Effector memory CD8-positive, alpha-beta T cell (primary cell): ENCODE measurements around the gene CCT2.
"Not testable (repeated sequence)": the region's sequence is repeated elsewhere in the genome, so short reads cannot be mapped to it uniquely, and the experiment has no call there.

Experiments used
- ATAC-seq: fragments of 150-1000 bp; cut with Tn5 transposase; replicated peaks from 2 replicates; pipeline ENCODE4 v1.10.0; 2021; ENCODE audit warnings: mild to moderate bottlenecking, moderate library complexity
- DNase-seq, 3 experiments: peaks; one replicate each; pipeline ENCODE4 v3.0.0; 2021
- H3K27ac Mint-ChIP-seq, 2 donors: one replicate each; pipeline ENCODE4 v1.8.0; 2022; ENCODE audit warnings: mild to moderate bottlenecking in 2 of 2, mixed read lengths in 2 of 2, moderate library complexity in 2 of 2
- H3K27me3 Mint-ChIP-seq, 2 donors: one replicate each; pipeline ENCODE4 v1.8.0; 2022; ENCODE audit warnings: mixed read lengths in 2 of 2
- H3K36me3 Mint-ChIP-seq: one replicate; pipeline ENCODE4 v1.8.0; 2022; ENCODE audit warnings: mild to moderate bottlenecking, moderate library complexity, mixed read lengths; ENCODE audit not compliant: insufficient read depth
- H3K4me1 Mint-ChIP-seq, 2 donors: one replicate each; pipeline ENCODE4 v1.8.0; 2022; ENCODE audit warnings: low read depth in 2 of 2, mixed read lengths in 2 of 2
- H3K4me3 Mint-ChIP-seq, 2 donors: one replicate each; pipeline ENCODE4 v1.8.0; 2022; ENCODE audit warnings: mild to moderate bottlenecking in 2 of 2, mixed read lengths in 2 of 2, moderate library complexity in 2 of 2
- H3K9me3 Mint-ChIP-seq, 2 donors: one replicate each; pipeline ENCODE4 v1.8.0; 2022; ENCODE audit warnings: mixed read lengths in 2 of 2

The CCT2 gene

DNA sequence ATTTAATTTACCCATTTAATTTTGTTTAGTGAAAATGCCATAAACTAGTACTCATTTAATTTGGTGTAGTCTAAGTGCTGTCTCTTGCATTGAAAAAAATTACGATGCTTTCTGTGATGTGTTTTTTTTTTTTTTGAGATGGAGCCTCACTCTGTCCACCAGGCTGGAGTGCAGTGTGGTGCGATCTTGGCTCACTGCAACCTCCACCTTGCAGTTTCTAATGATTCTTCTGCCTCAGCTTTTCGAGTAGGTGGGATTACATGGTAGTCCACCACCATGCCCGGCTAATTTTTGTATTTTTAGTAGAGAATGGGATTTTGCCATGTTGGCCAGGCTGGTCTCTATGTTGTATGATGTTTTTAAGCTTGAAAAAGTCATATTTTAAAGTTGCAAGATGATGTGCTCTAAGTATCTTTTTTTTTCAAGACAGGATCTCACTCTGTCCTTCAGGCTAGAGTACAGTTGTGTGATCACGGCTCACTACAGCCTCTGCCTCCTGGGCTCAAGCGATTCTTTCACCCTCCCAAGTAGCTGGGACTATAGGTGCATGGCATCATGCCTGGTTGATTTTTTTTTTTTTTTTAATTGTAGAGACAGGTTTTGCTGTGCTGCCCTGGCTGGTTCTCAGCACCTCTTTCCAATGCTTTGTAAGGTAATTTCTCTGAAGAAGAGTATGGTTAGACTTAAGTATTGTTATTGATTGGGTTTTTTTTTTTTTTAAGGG, 16.9 kb downstream of the CCT2 start:
- Mint-ChIP-seq H3K36me3 (peaks cover 64% of the 10 kb centered on the region), H3K4me1 (no peaks in the 10 kb centered on the region), H3K4me3 (no peak overlapping the region), H3K27ac (no peak overlapping the region), H3K27me3 (no peaks in the 10 kb centered on the region), H3K9me3 (no peaks in the 10 kb centered on the region)
- no peak for DNase-seq
- no peak for ATAC-seq

DNA sequence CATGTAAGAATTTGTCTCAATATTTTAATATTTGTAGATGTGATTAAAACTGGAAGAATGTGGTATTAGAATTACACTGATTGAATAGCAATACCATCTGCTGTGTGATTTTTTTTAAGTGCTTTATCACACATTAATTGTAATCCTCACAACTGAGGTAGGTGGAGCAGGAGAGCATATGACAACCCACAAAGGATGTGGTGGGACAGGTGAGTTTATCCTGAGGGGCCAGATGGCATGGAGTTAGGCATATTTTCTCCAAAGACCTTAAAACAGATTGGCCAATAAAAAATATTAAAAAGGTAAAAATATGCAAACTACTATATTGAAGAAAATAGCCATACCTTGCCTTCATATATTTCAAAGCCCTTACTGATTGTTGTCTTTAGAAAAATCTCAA, 17.7 kb downstream of the CCT2 start:
- Mint-ChIP-seq H3K4me1 (no peaks in the 10 kb centered on the region), H3K27me3 (no peaks in the 10 kb centered on the region), H3K4me3 (no peak overlapping the region), H3K36me3 (peaks cover 56% of the 10 kb centered on the region), H3K9me3 (no peaks in the 10 kb centered on the region), H3K27ac (no peak overlapping the region)
- DNase-seq (no peak), ATAC-seq (no peak)

DNA sequence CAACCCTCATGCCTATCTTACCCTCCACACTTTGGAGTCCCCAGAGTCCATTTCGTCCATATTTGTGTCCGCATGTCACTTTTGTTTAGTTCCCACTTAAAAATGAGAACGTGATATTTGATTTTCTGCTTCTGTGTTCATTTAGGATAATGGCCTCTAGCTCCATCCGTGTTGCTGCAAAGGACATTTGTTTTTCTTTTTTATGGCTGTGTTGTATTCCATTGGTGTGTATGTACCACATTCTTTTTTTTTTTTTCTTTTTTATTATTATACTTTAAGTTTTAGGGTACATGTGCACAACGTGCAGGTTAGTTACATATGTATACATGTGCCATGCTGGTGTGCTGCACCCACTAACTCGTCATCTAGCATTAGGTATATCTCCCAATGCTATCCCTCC, 18.3 kb downstream of the CCT2 start:
- H3K36me3 Mint-ChIP-seq = peaks cover 50% of the 10 kb centered on the region
- H3K9me3 Mint-ChIP-seq, ATAC-seq, DNase-seq, H3K27me3 Mint-ChIP-seq, H3K4me1 Mint-ChIP-seq, H3K4me3 Mint-ChIP-seq, H3K27ac Mint-ChIP-seq: not testable (repeated sequence)

DNA sequence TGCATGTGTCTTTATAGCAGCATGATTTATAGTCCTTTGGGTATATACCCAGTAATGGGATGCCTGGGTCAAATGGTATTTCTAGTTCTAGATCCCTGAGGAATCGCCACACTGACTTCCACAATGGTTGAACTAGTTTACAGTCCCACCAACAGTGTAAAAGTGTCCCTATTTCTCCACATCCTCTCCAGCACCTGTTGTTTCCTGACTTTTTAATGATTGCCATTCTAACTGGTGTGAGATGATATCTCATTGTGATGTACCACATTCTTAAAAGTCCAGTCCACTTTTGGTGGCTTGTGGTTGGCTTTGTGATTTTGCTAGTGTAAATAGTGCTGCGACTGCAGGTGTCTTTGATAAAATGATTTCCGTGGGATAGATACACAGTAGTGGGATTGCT, 19.0 kb downstream of the CCT2 start:
- not testable (repeated sequence) for H3K27ac Mint-ChIP-seq, DNase-seq, H3K27me3 Mint-ChIP-seq, H3K4me3 Mint-ChIP-seq, H3K9me3 Mint-ChIP-seq, H3K4me1 Mint-ChIP-seq, ATAC-seq
- peaks cover 43% of the 10 kb centered on the region for H3K36me3 Mint-ChIP-seq

- no peak overlapping the region for H3K4me3 Mint-ChIP-seq
- H3K27ac Mint-ChIP-seq = no peak overlapping the region
- H3K27me3 Mint-ChIP-seq = peaks cover 0 to 10% of the 10 kb centered on the region in 2 donors
- no peak for DNase-seq
- H3K9me3 Mint-ChIP-seq = no peaks in the 10 kb centered on the region
- ATAC-seq = no peak
- H3K36me3 Mint-ChIP-seq = peaks cover 6% of the 10 kb centered on the region
- no peaks in the 10 kb centered on the region for H3K4me1 Mint-ChIP-seq
Observed at GRCh38 chr12:69608114-69608513, 22.9 kb downstream of the CCT2 start.

- no peaks in the 10 kb centered on the region for H3K9me3 Mint-ChIP-seq
- H3K4me3 Mint-ChIP-seq = no peak overlapping the region
- no peaks in the 10 kb centered on the region for H3K4me1 Mint-ChIP-seq
- H3K36me3 Mint-ChIP-seq = no peaks in the 10 kb centered on the region
- DNase-seq (no peak), ATAC-seq (no peak)
- H3K27ac Mint-ChIP-seq = no peak overlapping the region
- peaks cover 1 to 17% of the 10 kb centered on the region in 2 donors for H3K27me3 Mint-ChIP-seq
Observed at GRCh38 chr12:69610126-69610525, 24.9 kb downstream of the CCT2 start.

- DNase-seq (no peak), ATAC-seq (no peak)
- H3K9me3 Mint-ChIP-seq = no peaks in the 10 kb centered on the region
- no peaks in the 10 kb centered on the region for H3K36me3 Mint-ChIP-seq
- H3K4me3 Mint-ChIP-seq = no peak within 1 kb of the TSS
- H3K27me3 Mint-ChIP-seq = peaks cover 7 to 23% of the 10 kb centered on the region in 2 donors
- peaks cover 0 to 1% of the 10 kb centered on the region in 2 donors for H3K4me1 Mint-ChIP-seq
- H3K27ac Mint-ChIP-seq = no peak within 1 kb of the TSS
Observed at GRCh38 chr12:69610729-69611128, 25.5 kb downstream of the CCT2 start, which contains the start of gene LRRC10. TSS of gene LRRC10 (minus strand) at chr12:69610907. CDS start at chr12:69610838, 69 bp downstream.

GRCh38 chr12:69613351-69613750, 28.1 kb downstream of the CCT2 start:
- H3K27ac Mint-ChIP-seq = no peak overlapping the region
- no peak for DNase-seq

GRCh38 chr12:69616025-69616424, 30.8 kb downstream of the CCT2 start:
- Mint-ChIP-seq H3K4me1 (peaks cover 0 to 2% of the 10 kb centered on the region in 2 donors), H3K4me3 (no peak overlapping the region), H3K9me3 (no peaks in the 10 kb centered on the region), H3K27me3 (peaks cover 40 to 51% of the 10 kb centered on the region in 2 donors), H3K36me3 (no peaks in the 10 kb centered on the region), H3K27ac (no peak overlapping the region)
- DNase-seq = no peak
- no peak for ATAC-seq

More at GRCh38 chr12:69613351-69613750, 28.1 kb downstream of the CCT2 start:
- peaks cover 0 to 2% of the 10 kb centered on the region in 2 donors for H3K4me1 Mint-ChIP-seq
- no peak overlapping the region for H3K4me3 Mint-ChIP-seq
- H3K9me3 Mint-ChIP-seq = no peaks in the 10 kb centered on the region
- ATAC-seq = no peak
- no peaks in the 10 kb centered on the region for H3K36me3 Mint-ChIP-seq
- peaks cover 26 to 49% of the 10 kb centered on the region in 2 donors for H3K27me3 Mint-ChIP-seq

- Mint-ChIP-seq H3K27ac (no peak overlapping the region), H3K4me1 (peaks cover 0 to 4% of the 10 kb centered on the region in 2 donors), H3K9me3 (no peaks in the 10 kb centered on the region), H3K36me3 (no peaks in the 10 kb centered on the region), H3K4me3 (no peak overlapping the region), H3K27me3 (peaks cover 54 to 72% of the 10 kb centered on the region in 2 donors)
- DNase-seq (no peak), ATAC-seq (no peak)
Observed at GRCh38 chr12:69619050-69619449, 33.8 kb downstream of the CCT2 start.

GRCh38 chr12:69620077-69620476, 34.8 kb downstream of the CCT2 start:
- Mint-ChIP-seq H3K27ac (no peak overlapping the region), H3K4me3 (no peak overlapping the region), H3K9me3 (no peaks in the 10 kb centered on the region), H3K36me3 (no peaks in the 10 kb centered on the region), H3K27me3 (peaks cover 53 to 81% of the 10 kb centered on the region in 2 donors), H3K4me1 (peaks cover 0 to 4% of the 10 kb centered on the region in 2 donors)
- ATAC-seq (no peak), DNase-seq (no peak)

- H3K4me1 Mint-ChIP-seq = peaks cover 0 to 2% of the 10 kb centered on the region in 2 donors
- H3K27me3 Mint-ChIP-seq = peaks cover 48 to 81% of the 10 kb centered on the region in 2 donors
- DNase-seq (no peak), ATAC-seq (no peak)
- no peak overlapping the region for H3K27ac Mint-ChIP-seq
- no peaks in the 10 kb centered on the region for H3K9me3 Mint-ChIP-seq
- no peaks in the 10 kb centered on the region for H3K36me3 Mint-ChIP-seq
- no peak overlapping the region for H3K4me3 Mint-ChIP-seq
Observed at GRCh38 chr12:69620921-69621320, 35.7 kb downstream of the CCT2 start.

DNA sequence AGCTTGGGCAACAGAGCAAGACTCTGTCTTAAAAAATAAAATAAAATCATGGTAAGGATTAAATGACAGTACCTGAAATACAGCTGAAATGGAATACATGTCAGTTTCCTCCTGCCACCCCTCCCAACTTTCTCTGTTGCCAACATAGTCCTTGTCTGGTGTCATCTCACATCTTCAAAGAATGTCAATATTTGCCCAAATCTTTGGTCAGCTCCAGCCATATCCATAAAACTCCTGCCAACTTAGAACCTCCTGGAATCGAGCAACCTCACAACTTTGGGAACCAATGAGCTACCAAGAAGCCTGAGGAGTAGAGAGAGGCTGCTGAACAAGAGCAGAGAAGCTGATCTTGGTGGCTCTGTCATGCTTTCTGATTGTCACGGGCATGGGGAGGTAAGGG, 36.3 kb downstream of the CCT2 start:
- Mint-ChIP-seq H3K27me3 (peaks cover 51 to 81% of the 10 kb centered on the region in 2 donors), H3K4me3 (no peak overlapping the region), H3K9me3 (no peaks in the 10 kb centered on the region), H3K27ac (no peak overlapping the region), H3K36me3 (no peaks in the 10 kb centered on the region), H3K4me1 (peaks cover 0 to 2% of the 10 kb centered on the region in 2 donors)
- ATAC-seq (no peak), DNase-seq (no peak)

DNA sequence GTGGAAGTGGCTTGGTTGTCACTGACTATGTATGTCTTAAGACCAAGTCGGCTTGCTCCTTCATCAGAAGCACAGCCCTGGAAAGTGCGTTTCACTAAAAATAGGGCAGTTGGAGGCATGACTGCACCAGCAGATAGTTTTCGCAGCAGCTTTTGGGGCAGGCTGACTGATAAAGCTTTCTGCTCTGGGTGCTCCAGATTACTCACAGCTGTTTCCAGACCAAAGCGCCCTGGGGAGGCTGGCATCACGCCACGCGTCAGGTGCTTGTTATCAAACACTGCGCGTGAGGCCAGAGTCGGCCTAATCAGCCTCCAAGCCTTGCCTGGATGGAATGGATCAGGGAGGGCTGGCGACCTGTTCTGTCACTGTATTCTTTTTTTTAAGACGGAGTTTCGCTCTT, 38.7 kb downstream of the CCT2 start:
- DNase-seq = no peak

More for the DNA sequence above, 38.7 kb downstream of the CCT2 start:
- Mint-ChIP-seq H3K27ac (no peak overlapping the region), H3K4me3 (no peak overlapping the region), H3K36me3 (no peaks in the 10 kb centered on the region), H3K27me3 (peaks cover 39 to 72% of the 10 kb centered on the region in 2 donors), H3K4me1 (peaks cover 0 to 2% of the 10 kb centered on the region in 2 donors), H3K9me3 (no peaks in the 10 kb centered on the region)
- no peak for ATAC-seq
